Activated CD4-positive, alpha-beta memory T cell treated with anti-CD3 and anti-CD28 coated beads, Interleukin-2, amount 10 ng/mL, durations not matched to agents 7 days and 5 days (primary cell): Measurements from ENCODE around the gene MSH3. TPM values are rescaled to one million over a fixed set of nuclear protein-coding genes. Genes with fewer than 3 reads are reported as not detected.

Experiments used
- CTCF ChIA-PET: fragments of 350-600 bp; sonication (Branson Sonifier 250); formaldehyde crosslinking; loops from one replicate; lab custom pipeline; 2021; ENCODE audit warnings: antibody characterized with exemption, inconsistent platforms; lab: Charles Lee
- POLR2A ChIA-PET: fragments of 350-600 bp; sonication (Branson Sonifier 250); formaldehyde crosslinking; loops from one replicate; lab custom pipeline; 2021; ENCODE audit warnings: antibody characterized with exemption; lab: Charles Lee
- DNase-seq: peaks from one replicate; pipeline ENCODE4 v3.0.0-alpha.2; 2020
- H3K27ac Mint-ChIP-seq: one replicate; pipeline ENCODE4 v1.8.0; 2021; ENCODE audit warnings: mild to moderate bottlenecking, mixed read lengths
- H3K27me3 Mint-ChIP-seq: one replicate; pipeline ENCODE4 v1.8.0; 2021; ENCODE audit warnings: mixed read lengths
- H3K36me3 Mint-ChIP-seq: one replicate; pipeline ENCODE4 v1.8.0; 2021; ENCODE audit warnings: low read depth, mixed read lengths
- H3K4me1 Mint-ChIP-seq: one replicate; pipeline ENCODE4 v1.8.0; 2021; ENCODE audit warnings: mixed read lengths
- H3K4me3 Mint-ChIP-seq: one replicate; pipeline ENCODE4 v1.8.0; 2021; ENCODE audit warnings: mild to moderate bottlenecking, mixed read lengths
- H3K9me3 Mint-ChIP-seq: one replicate; pipeline ENCODE4 v1.8.0; 2021; ENCODE audit warnings: mixed read lengths
- total RNA-seq, 2 experiments: library from RNA; stranded (reverse); gene quantifications; one replicate each; pipeline ENCODE4 v1.2.3, GENCODE V29; 2021

The MSH3 gene
- total RNA-seq, 2 experiments from 2014 or later, result 20.1 to 21.2 TPM

DNA sequence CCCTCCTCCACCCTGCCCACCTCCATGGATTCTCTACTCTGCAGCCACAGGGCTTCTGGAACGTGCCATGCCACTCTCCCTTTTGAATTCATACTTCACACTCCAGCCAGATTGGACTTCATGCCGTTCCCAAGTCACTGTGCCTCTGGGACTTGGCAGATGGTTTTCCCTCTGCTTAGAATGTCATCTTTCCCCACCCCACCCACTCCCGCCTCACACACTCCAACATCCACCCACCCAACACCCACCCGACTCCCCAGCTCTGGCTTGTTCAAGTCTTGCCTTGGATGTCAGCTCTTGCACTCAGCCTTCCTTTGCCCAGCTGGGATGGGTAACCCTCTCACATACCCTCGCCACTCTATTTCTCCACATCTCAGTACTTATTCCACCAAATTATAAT lies 142.4 kb downstream of the MSH3 start:
- CTCF ChIA-PET, result no interaction called here
- no peak overlapping the region for H3K27ac Mint-ChIP-seq
- H3K4me3 Mint-ChIP-seq, result no peak overlapping the region

DNA sequence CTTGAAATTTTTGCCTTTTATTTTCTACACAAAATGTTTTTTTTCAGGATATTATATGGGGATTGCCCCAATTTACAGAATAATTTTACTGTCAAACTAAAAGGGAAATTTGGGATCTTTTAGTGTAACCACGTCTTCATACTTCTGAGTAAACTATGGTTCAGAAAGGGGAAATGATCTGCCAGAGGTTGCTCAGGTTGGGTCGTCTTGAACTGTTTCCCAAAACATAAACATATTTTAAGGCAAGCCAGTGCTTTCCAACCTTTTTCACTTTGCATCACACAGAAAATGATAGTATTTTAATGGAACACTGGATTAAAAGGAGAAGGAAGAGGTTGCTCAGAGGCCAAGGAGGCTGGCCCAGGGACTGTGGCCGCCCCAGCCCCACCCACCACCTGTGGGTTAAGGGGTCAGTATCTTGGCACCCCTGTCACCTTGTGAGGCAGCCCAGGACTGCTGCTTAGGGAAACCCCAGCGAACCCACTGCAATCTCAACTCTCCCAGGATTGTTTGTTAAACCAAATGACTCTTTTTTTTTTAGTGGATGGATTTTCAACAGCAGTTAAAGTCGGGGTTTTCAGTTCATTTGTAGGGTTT lies 143.1 kb downstream of the MSH3 start:
- ChIA-PET CTCF (no interaction called here), POLR2A (no interaction called here)
- H3K9me3 Mint-ChIP-seq, result no peaks in the 10 kb centered on the region
- DNase-seq, result no peak
- H3K4me3 Mint-ChIP-seq, result no peak overlapping the region
- H3K27me3 Mint-ChIP-seq, result no peaks in the 10 kb centered on the region
- H3K36me3 Mint-ChIP-seq, result peaks cover 35% of the 10 kb centered on the region
- no peak overlapping the region for H3K27ac Mint-ChIP-seq
- no peaks in the 10 kb centered on the region for H3K4me1 Mint-ChIP-seq

More for the DNA sequence above, 142.4 kb downstream of the MSH3 start:
- H3K9me3 Mint-ChIP-seq, result no peaks in the 10 kb centered on the region
- peaks cover 33% of the 10 kb centered on the region for H3K36me3 Mint-ChIP-seq
- H3K27me3 Mint-ChIP-seq, result no peaks in the 10 kb centered on the region
- POLR2A ChIA-PET, result no interaction called here
- no peaks in the 10 kb centered on the region for H3K4me1 Mint-ChIP-seq
- DNase-seq, result no peak

DNA sequence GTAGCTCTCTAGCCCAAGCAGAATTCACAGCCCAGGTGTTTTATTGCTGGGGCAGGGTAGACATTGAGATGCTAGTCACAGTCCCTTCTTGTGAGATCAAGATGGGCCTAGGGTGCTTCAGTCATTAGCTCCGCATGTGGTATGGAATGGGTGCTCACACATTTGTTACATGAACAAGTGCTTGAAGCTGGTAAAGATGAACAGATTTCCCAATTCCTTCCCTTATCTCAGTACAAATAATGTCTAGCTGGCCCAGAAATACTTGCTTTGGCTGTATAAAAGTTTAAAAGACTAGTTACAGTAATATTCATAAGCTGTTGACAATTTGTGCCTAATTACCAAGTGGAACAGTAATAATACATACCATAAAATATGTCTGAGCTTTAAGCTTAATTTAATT lies 143.7 kb downstream of the MSH3 start:
- ChIA-PET CTCF (no interaction called here), POLR2A (no interaction called here)
- H3K27me3 Mint-ChIP-seq, result no peaks in the 10 kb centered on the region
- peaks cover 40% of the 10 kb centered on the region for H3K36me3 Mint-ChIP-seq
- DNase-seq, result no peak
- no peaks in the 10 kb centered on the region for H3K4me1 Mint-ChIP-seq
- no peak overlapping the region for H3K4me3 Mint-ChIP-seq
- H3K9me3 Mint-ChIP-seq, result no peaks in the 10 kb centered on the region
- H3K27ac Mint-ChIP-seq, result no peak overlapping the region

DNA sequence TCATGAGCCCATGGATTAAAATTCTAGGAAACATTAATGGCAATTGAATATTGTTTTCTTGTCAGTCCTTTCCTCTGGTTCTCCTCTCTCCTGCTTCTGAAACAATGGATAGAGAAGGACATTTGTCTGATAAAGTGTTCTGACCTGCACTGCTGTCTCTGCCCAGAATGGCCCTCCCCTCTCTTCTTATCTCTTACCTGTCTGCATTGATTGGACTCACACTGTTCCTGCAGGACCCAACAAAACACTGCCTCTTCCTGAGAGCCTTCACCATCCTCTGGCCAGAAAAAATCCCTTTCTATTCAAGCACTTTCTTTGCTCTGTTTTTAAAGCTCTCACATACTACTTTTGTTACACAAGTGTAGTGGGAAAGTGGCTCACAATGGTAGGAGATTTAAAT lies 144.2 kb downstream of the MSH3 start:
- no peak for DNase-seq
- POLR2A ChIA-PET, result no interaction called here
- no peak overlapping the region for H3K4me3 Mint-ChIP-seq
- no peak overlapping the region for H3K27ac Mint-ChIP-seq
- H3K27me3 Mint-ChIP-seq, result no peaks in the 10 kb centered on the region
- H3K9me3 Mint-ChIP-seq, result peaks cover 4% of the 10 kb centered on the region
- peaks cover 45% of the 10 kb centered on the region for H3K36me3 Mint-ChIP-seq
- CTCF ChIA-PET, result no interaction called here
- H3K4me1 Mint-ChIP-seq, result no peaks in the 10 kb centered on the region

DNA sequence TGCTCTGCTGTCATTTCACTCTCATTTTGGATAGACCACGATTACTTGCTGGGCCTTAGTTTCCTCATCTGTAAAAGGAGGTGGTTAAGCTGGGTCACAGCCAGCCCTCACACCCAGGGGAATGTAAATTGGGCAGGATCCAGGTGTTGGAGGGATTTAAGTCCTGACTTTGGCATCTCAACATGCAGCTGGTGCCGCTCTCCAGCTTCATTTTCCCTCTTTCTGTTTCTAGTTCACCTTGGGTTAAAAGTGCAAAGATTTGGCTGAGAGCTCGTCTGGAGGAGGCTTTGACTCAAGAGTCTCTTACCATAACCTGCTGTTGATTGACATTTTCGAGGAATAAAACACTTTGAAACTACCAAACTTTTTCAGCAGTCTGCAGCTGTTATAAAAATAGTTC lies 144.6 kb downstream of the MSH3 start:
- CTCF ChIA-PET, result no interaction called here
- H3K4me3 Mint-ChIP-seq, result no peak overlapping the region
- POLR2A ChIA-PET, result no interaction called here

DNA sequence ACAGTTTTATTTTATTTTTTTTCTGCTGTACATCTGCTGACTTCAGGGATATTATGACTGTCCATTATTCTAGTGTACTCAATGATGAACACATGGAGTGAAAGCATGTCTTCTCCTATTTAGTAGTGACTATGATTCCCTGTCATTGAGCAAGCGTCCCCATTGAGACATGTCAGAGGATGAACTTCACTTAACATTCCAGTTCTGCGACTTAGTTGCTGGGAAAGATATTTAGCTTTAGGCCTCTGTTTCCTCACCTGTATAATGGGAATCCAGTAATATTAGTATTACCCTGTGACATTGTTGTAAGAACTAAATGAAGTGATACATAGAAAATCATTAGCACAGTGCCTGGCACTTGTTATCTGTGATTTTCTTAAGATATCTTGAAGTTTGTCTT lies 145.1 kb downstream of the MSH3 start:
- no peak for DNase-seq
- Mint-ChIP-seq H3K27me3 (no peaks in the 10 kb centered on the region), H3K4me3 (no peak overlapping the region), H3K36me3 (peaks cover 50% of the 10 kb centered on the region), H3K4me1 (no peaks in the 10 kb centered on the region), H3K27ac (no peak overlapping the region), H3K9me3 (peaks cover 4% of the 10 kb centered on the region)
- POLR2A ChIA-PET, result no interaction called here
- CTCF ChIA-PET, result no interaction called here

More for the DNA sequence above, 144.6 kb downstream of the MSH3 start:
- Mint-ChIP-seq H3K36me3 (peaks cover 49% of the 10 kb centered on the region), H3K27me3 (no peaks in the 10 kb centered on the region), H3K4me1 (no peaks in the 10 kb centered on the region), H3K9me3 (peaks cover 4% of the 10 kb centered on the region), H3K27ac (no peak overlapping the region)
- DNase-seq, result no peak

DNA sequence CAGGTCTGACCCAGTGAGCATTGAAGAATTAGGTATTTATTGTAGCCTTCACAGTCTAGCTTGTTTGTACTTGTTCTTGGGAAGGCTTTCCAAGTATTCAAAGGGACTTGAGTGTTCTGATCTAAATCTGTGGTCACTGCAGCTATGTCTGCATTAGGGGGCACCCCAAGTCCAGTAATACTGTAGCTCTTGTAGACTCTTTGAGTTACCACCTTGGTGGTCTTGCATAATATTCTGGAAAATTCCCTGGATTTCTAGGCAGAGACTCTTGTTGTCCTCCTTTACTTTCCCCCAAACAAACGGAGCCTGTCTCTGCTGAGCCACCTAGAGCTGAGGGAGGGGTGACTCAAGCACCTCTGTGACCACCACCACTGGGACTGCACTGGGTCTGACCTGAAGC lies 149.9 kb downstream of the MSH3 start:
- ChIA-PET POLR2A (no interaction called here), CTCF (no interaction called here)
- DNase-seq, result no peak
- H3K4me3 Mint-ChIP-seq, result no peak overlapping the region
- H3K27ac Mint-ChIP-seq, result no peak overlapping the region
- no peaks in the 10 kb centered on the region for H3K27me3 Mint-ChIP-seq
- peaks cover 11% of the 10 kb centered on the region for H3K4me1 Mint-ChIP-seq
- peaks cover 4% of the 10 kb centered on the region for H3K9me3 Mint-ChIP-seq
- peaks cover 44% of the 10 kb centered on the region for H3K36me3 Mint-ChIP-seq

DNA sequence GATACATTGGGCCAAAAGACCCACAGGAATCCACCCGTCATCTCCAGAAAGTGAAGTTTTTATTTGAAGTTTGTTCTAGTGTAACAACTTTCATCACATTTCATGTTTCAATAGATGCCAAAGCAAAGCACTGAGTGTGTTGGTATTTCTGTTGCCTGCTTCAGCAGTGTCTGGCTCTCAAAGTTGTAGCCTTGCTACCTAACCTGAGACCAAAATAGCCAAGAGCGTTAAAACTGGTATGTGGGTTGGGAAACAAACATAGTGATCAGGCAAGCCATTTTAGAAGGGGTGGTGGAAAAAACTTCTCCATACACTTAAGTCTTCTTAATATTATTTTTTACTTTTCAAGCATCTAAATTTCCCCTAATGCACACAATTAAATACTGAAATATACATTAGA lies 150.6 kb downstream of the MSH3 start:
- ChIA-PET POLR2A (no interaction called here), CTCF (no interaction called here)
- Mint-ChIP-seq H3K36me3 (peaks cover 48% of the 10 kb centered on the region), H3K9me3 (peaks cover 4% of the 10 kb centered on the region), H3K4me3 (no peak overlapping the region), H3K4me1 (peaks cover 11% of the 10 kb centered on the region), H3K27ac (no peak overlapping the region), H3K27me3 (no peaks in the 10 kb centered on the region)
- DNase-seq, result no peak

DNA sequence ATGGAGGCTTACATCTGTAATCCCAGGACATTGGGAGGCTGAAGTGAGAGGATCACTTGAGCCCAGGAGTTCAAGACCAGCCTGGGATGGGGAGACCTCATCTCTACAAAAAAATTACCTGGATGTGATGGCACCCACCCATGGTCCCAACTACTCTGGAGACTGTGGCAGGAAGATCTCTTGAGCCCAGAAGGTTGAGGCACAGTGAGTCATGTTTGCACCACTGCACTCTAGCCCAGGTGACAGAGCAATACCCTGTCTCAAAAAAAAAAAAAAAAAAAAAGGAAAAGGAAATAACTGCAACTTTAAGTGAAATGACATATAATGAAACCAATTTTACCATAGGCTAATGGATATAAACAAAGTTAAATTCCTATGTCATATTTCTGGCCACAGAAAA lies 152.5 kb downstream of the MSH3 start:
- ChIA-PET POLR2A (no interaction called here), CTCF (no interaction called here)
- H3K36me3 Mint-ChIP-seq, result peaks cover 35% of the 10 kb centered on the region
- no peak for DNase-seq
- no peak overlapping the region for H3K4me3 Mint-ChIP-seq
- H3K4me1 Mint-ChIP-seq, result peaks cover 11% of the 10 kb centered on the region
- peaks cover 4% of the 10 kb centered on the region for H3K9me3 Mint-ChIP-seq
- H3K27me3 Mint-ChIP-seq, result no peaks in the 10 kb centered on the region
- no peak overlapping the region for H3K27ac Mint-ChIP-seq

DNA sequence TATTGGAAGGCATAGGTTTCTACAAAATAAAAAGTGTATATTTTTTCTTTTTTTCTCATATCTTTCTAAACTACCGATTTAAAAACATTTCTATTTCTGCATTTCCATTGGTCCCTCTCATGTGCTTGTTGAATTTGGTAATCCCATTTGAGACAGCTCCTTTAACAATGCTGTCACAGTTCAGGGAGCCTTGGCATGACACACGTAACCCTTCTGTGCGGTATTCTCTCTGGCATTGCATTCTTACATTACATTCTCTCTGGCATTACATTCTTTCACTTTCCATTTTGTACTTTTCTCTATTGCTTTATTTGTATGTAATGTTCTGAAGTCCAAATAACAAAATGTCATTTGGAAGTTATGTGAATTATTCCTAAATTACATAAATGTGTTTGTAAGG lies 155.0 kb downstream of the MSH3 start:
- DNase-seq, result no peak
- Mint-ChIP-seq H3K36me3 (peaks cover 24% of the 10 kb centered on the region), H3K27me3 (no peaks in the 10 kb centered on the region), H3K4me1 (peaks cover 11% of the 10 kb centered on the region), H3K9me3 (no peaks in the 10 kb centered on the region), H3K4me3 (no peak overlapping the region), H3K27ac (no peak overlapping the region)
- ChIA-PET CTCF (no interaction called here), POLR2A (no interaction called here)

DNA sequence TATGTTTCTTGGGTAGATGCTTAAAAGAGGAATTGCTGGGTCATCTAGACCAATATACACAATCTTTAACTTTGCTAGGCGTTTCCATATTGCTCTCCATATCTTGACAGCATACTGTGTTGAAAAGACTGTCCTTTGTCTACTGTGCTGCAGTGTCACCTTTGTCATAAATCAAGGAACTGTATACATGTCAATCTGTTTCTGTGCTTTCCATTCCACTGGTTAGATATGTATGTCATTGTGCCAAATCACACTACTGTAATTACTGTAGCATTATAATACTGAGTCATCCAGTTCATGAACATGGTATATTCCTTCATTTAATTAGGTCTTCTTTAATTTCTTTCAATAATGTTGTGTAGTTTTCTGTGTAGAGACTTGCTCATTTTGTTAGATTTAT lies 156.0 kb downstream of the MSH3 start:
- Mint-ChIP-seq H3K9me3 (no peaks in the 10 kb centered on the region), H3K4me3 (no peak overlapping the region), H3K36me3 (peaks cover 30% of the 10 kb centered on the region), H3K4me1 (peaks cover 11% of the 10 kb centered on the region), H3K27me3 (no peaks in the 10 kb centered on the region), H3K27ac (no peak overlapping the region)
- POLR2A ChIA-PET, result no interaction called here
- no peak for DNase-seq
- CTCF ChIA-PET, result no interaction called here

DNA sequence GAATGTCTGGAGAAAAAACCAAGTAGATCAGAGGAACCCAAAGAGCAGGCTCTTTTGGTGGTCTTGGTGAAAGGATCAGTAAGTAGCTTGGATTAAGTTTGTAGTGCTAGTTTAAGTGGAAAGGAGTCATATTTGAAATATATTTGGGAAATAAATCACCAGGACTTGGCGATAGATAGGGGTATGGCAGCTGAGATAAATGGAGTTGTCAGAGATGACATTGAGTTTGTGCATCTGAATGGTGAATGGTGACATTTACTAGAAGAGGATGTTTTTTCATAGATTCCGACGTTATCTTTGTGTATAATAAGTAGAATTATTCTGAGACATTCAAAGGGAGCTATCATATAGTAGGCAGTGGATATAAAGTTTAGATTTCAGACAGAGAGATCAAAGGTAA lies 162.1 kb downstream of the MSH3 start:
- H3K9me3 Mint-ChIP-seq, result peaks cover 6% of the 10 kb centered on the region
- DNase-seq, result no peak
- H3K4me1 Mint-ChIP-seq, result no peaks in the 10 kb centered on the region
- no peak overlapping the region for H3K27ac Mint-ChIP-seq
- POLR2A ChIA-PET, result no interaction called here
- CTCF ChIA-PET, result no interaction called here
- peaks cover 36% of the 10 kb centered on the region for H3K36me3 Mint-ChIP-seq
- H3K4me3 Mint-ChIP-seq, result no peak overlapping the region
- no peaks in the 10 kb centered on the region for H3K27me3 Mint-ChIP-seq

DNA sequence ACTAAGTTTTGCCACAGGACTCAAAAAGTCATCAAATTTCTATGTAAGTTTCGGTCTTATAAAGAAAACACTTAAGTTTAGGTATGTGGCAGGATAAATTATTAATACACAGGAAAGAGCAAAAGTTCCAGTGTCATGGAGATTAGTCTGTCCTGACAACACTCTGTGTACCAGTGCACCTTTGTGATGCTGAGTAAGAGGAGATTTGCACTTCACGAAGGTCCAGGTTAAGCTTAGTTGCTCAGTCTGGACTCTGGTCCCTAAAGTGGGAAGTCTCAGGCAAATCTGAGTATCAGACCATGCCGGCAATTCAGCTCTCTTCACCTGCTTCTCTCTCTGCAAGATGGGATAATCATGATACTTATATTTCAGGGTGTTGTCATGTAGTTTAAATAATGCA lies 166.2 kb downstream of the MSH3 start:
- H3K36me3 Mint-ChIP-seq, result peaks cover 44% of the 10 kb centered on the region
- CTCF ChIA-PET, result no interaction called here

DNA sequence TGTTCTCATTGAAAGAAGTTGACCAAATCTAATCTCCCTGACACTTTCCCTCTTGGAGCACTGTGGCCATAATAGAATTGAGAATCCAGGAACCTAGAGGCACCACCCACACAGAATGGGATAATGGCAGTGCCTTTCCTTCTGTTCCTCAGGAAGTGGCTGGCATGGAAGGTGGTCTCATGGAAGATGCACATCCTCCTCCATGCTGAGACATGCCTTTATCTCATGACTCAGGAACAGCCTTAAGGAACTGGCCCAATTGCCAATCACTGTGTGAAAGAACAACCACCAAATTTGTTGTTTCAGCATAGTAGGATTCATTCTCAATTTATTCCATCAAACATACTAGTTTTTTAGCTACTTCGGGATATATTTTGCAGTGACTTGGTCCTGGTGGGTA lies 168.2 kb downstream of the MSH3 start:
- H3K27ac Mint-ChIP-seq, result no peak overlapping the region
- no peaks in the 10 kb centered on the region for H3K4me1 Mint-ChIP-seq
- ChIA-PET CTCF (no interaction called here), POLR2A (no interaction called here)
- H3K4me3 Mint-ChIP-seq, result no peak overlapping the region
- no peak for DNase-seq
- H3K9me3 Mint-ChIP-seq, result peaks cover 5% of the 10 kb centered on the region
- H3K27me3 Mint-ChIP-seq, result no peaks in the 10 kb centered on the region
- peaks cover 44% of the 10 kb centered on the region for H3K36me3 Mint-ChIP-seq

More for the DNA sequence above, 166.2 kb downstream of the MSH3 start:
- POLR2A ChIA-PET, result no interaction called here
- H3K9me3 Mint-ChIP-seq, result peaks cover 8% of the 10 kb centered on the region
- H3K27me3 Mint-ChIP-seq, result no peaks in the 10 kb centered on the region
- H3K4me3 Mint-ChIP-seq, result no peak overlapping the region
- no peak overlapping the region for H3K27ac Mint-ChIP-seq
- DNase-seq, result no peak
- no peaks in the 10 kb centered on the region for H3K4me1 Mint-ChIP-seq
